ENCODE results near the gene CHAC1.
"Not testable (repeated sequence)": the region's sequence is repeated elsewhere in the genome, so short reads cannot be mapped to it uniquely, and the experiment has no call there.

Gene CHAC1

DNA sequence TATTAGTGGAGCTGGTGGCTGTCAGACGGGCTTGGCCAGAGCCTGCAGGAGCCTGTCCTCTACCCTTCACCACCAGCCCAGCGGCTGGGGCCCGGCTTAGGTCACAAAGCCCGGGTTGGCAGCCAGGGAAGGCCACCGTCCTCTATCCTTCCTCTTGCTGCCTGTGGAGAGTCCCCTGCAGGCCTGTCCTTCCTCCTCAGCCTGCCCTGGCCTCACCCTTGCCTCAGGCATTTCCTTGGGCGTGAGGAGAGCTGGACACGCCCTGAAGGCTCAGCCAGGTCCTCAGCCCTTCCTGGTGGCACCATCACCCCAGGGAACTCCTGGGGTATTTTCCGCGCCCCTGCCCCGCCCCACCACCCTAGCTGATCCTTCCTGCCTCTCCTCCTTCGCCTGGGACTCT lies 7.7 kb downstream of the CHAC1 start:
- no peak for DNase-seq (ENCODE audit: low read depth)
- TF ChIP-seq, protein P1, sequence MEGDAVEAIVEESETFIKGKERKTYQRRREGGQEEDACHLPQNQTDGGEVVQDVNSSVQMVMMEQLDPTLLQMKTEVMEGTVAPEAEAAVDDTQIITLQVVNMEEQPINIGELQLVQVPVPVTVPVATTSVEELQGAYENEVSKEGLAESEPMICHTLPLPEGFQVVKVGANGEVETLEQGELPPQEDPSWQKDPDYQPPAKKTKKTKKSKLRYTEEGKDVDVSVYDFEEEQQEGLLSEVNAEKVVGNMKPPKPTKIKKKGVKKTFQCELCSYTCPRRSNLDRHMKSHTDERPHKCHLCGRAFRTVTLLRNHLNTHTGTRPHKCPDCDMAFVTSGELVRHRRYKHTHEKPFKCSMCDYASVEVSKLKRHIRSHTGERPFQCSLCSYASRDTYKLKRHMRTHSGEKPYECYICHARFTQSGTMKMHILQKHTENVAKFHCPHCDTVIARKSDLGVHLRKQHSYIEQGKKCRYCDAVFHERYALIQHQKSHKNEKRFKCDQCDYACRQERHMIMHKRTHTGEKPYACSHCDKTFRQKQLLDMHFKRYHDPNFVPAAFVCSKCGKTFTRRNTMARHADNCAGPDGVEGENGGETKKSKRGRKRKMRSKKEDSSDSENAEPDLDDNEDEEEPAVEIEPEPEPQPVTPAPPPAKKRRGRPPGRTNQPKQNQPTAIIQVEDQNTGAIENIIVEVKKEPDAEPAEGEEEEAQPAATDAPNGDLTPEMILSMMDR (conservative IDR thresholded peaks at IDR 0.05; ENCODE audit: control insufficient read depth, insufficient read depth, low read depth, low read length) = no peak
- no peak overlapping the region for H3K4me3 ChIP-seq (ENCODE audit: control insufficient read depth, low read depth, low read length)

DNA sequence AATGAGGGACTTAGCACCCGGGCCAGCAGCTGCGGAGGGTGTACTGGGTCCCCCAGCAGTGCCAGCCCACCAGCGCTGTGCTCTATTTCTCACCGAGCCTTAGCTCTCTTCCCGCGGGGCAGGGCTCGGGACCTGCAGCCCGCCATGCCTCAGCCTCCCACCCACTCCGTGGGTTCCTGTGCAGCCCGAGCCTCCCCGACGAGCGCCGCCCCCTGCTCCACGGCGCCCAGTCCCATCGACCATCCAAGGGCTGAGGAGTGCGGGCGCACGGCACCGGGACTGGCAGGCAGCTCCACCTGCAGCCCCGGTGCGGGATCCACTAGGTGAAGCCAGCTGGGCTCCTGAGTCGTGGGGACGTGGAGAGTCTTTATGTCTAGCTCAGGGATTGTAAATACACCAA lies 8.5 kb downstream of the CHAC1 start:
- not testable (repeated sequence) for H3K4me3 ChIP-seq (ENCODE audit: control insufficient read depth, low read depth, low read length); DNase-seq (ENCODE audit: low read depth)

DNA sequence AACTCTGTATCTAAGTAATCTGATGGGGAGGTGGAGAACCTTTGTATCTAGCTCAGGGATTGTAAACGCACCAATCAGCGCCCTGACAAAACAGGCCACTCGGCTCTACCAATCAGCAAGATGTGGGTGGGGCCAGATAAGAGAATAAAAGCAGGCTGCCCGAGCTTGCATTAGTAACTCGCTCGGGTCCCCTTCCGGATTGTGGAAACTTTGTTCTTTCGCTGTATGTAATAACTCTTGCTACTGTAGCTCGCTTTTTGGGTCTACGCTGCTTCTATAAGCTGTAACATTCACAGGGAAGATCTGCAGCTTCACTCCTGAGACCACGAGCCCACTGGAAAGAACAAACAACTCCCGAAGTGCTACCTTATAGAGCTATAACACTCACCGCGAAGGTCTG lies 9.0 kb downstream of the CHAC1 start:
- not testable (repeated sequence) for DNase-seq (ENCODE audit: low read depth); H3K4me3 ChIP-seq (ENCODE audit: control insufficient read depth, low read depth, low read length)

DNA sequence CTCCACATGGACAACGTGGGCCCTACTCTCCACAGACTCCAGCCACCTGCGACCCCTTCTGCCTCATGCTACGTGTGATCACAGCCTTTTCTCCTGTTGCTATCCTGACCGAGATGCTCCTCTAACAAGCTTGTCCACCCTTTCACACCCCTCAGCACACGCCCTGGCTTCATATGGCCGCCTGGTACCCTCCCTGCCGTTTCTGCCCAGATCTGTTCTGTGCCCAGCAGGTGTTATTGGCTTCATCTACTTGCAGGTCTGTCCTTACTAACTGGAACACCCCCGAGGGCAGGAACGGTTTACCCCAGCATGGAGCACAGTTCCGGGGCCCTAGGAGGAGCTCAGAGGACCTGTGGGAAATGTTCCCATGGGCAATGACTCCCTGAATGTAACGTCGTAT lies 9.9 kb downstream of the CHAC1 start:
- H3K4me3 ChIP-seq (ENCODE audit: control insufficient read depth, low read depth, low read length) = no peak overlapping the region
- no peak for DNase-seq (ENCODE audit: low read depth)
- TF ChIP-seq, protein P1 (conservative IDR thresholded peaks at IDR 0.05; ENCODE audit: control insufficient read depth, insufficient read depth, low read depth, low read length) = no peak

DNA sequence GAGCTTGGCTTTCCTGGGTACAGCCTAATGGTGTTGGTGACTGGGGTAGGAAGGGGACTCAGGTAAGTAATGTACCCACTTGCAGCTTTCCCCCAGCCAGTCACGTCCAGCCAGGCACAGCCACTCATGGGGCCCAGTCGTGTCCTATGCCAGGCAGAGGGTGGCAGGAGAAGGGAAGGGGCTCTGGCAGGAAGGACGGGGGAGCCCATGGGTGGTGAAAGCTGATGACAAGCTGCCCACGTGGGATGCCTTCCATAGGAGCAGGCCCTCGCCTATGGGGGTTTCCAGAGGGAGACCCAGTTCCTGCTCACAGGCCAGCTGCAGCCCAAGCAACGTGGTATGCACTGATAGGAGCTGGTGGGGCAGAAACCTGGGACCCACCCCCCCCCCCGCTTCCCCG lies 10.7 kb downstream of the CHAC1 start:
- no peak for DNase-seq (ENCODE audit: low read depth)
- TF ChIP-seq, protein P1 (conservative IDR thresholded peaks at IDR 0.05; ENCODE audit: control insufficient read depth, insufficient read depth, low read depth, low read length) = no peak
- no peak overlapping the region for H3K4me3 ChIP-seq (ENCODE audit: control insufficient read depth, low read depth, low read length)

DNA sequence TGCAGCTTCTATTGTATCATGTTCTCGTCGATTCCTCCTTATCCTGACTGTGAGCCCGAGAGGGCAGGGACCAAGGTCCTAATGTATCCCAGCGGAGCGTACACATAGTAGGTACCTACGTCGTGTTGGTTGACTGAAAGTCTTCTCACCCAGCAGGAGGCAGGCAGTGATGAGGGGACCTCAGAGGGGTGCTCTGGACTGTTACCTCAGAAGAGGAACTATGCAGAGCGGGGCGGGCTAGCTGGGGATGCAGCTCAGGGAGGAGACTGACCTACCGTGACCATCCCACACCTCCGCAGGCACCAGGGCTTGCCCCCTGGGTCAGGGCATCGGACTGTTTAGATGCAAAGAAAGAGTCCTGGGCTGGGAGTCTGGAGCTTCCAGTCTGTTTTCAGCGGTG lies 11.4 kb downstream of the CHAC1 start:
- DNase-seq (ENCODE audit: low read depth) = no peak
- TF ChIP-seq, protein P1 (conservative IDR thresholded peaks at IDR 0.05; ENCODE audit: control insufficient read depth, insufficient read depth, low read depth, low read length) = no peak
- no peak overlapping the region for H3K4me3 ChIP-seq (ENCODE audit: control insufficient read depth, low read depth, low read length)

DNA sequence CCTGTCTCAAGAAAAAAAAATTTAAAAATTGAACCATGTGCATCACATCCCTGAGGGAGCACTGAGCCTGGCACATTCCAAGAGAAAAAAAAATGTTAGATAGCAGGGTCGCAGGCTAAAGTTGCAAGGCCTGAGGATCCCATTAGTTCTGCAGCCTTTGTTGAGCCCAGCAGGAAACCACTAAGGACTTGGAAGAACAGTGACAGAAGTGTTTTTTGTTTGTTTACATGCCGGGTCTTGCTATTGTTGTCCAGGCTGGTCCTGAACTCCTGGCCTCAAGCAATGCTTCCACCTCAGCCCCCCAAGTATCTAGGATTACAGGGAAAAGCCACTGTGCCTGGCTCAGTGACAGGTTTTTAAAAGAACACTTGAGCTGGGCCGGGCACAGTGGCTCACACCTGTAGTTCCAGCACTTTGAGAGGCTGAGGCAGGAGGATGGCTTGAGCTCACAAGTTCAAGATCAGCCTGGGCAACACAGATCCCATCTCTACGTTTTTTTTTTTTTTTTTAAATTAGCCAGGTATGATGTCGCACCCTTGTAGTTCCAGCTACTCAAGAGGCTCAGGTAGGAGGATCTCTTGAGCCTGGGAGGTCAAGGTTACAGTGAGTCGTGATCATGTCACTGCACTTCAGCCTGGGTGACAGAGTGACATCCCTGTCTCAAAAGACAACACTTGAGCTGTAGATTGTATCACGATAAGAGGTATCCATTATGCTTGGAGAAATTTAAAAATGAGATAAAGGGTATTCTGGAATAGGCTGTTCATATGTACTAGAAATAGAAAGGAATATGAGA lies 15.2 kb downstream of the CHAC1 start:
- no peak for DNase-seq (ENCODE audit: low read depth)
- H3K4me3 ChIP-seq (ENCODE audit: control insufficient read depth, low read depth, low read length) = no peak overlapping the region
- TF ChIP-seq, protein P1 (conservative IDR thresholded peaks at IDR 0.05; ENCODE audit: control insufficient read depth, insufficient read depth, low read depth, low read length) = no peak

DNA sequence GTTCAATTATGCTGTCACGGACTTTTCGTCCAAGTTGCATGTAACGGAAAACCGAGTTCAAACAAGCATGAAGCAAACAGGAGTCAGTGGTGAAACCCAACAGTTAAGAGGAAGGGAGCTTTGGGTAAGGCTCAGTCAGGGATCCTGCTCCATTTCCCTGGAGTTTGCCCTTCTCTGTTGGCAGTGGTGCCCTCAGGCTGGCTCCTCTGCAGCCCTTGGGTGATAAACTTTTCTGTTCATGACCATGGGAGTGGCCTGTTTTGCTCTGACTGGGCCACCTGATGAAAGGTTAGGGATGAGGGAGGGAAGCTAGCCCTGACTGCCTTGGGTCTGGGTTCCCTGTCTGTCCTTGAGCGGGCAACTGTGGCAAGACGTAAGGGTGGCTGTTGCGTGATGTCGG lies 16.1 kb downstream of the CHAC1 start:
- no peak overlapping the region for H3K4me3 ChIP-seq (ENCODE audit: control insufficient read depth, low read depth, low read length)
- DNase-seq (ENCODE audit: low read depth) = no peak
- TF ChIP-seq, protein P1 (conservative IDR thresholded peaks at IDR 0.05; ENCODE audit: control insufficient read depth, insufficient read depth, low read depth, low read length) = no peak
